GM12892 (cell line): ENCODE results near the gene EHD2.

Source experiments
- POLR2A ChIP-seq: IDR thresholded peaks from 2 replicates; pipeline ENCODE4 v1.6.1; 2011; ENCODE audit warnings: low read depth, low read length, control low read depth
- POLR2AphosphoS5 ChIP-seq: IDR thresholded peaks from 2 replicates; pipeline ENCODE4 v1.6.1; 2011; ENCODE audit warnings: low read depth, low read length, control low read depth
- TAF1 ChIP-seq: IDR thresholded peaks from 2 replicates; pipeline ENCODE4 v1.6.1; 2011; ENCODE audit warnings: low read depth, mild to moderate bottlenecking, control low read depth, low read length, borderline replicate concordance

DNA sequence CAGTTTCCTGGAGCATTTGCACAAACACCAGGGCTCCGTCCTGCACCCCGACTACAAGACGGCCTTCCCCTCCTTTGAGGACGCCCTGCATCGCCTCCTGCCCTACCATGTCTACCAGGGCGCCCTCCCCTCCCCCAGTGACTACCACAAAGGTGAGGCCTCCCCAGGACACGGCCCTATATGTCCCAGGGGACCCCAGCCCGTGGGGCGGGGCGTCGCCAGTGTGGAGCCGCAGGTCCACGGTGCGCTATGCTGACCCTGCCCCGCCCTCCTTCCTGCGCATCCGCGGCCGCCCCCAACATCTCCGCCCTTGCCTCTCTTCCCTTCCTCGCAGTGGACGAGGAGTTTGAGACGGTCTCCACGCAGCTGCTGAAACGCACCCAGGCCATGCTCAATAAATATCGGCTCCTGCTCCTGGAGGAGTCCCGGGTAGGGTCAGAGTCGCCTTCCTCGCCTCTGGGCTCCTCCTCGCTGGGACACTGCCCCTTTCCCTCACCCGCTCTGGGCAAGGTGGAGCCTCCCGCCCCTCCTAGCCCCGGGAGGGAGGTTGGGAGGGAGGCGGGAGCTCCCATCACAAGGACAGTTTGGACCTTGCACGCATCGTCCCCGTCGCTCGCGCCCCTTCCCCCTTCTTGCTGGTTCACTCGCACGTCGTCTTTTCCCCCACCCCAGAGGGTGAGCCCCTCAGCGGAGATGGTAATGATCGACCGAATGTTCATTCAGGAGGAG is 14.4 kb upstream of the EHD2 start:
- TF ChIP-seq POLR2A, result no peak
- TF ChIP-seq POLR2AphosphoS5, result no peak
- TF ChIP-seq TAF1, result no peak
